Kidney capillary endothelial cell (primary cell): ENCODE measurements around the gene ZC3H14.

Source experiments
- DNase-seq: peaks from one replicate; pipeline ENCODE4 v3.0.0-alpha.2; 2018; ENCODE audit warnings: low spot score

The ZC3H14 gene

DNA sequence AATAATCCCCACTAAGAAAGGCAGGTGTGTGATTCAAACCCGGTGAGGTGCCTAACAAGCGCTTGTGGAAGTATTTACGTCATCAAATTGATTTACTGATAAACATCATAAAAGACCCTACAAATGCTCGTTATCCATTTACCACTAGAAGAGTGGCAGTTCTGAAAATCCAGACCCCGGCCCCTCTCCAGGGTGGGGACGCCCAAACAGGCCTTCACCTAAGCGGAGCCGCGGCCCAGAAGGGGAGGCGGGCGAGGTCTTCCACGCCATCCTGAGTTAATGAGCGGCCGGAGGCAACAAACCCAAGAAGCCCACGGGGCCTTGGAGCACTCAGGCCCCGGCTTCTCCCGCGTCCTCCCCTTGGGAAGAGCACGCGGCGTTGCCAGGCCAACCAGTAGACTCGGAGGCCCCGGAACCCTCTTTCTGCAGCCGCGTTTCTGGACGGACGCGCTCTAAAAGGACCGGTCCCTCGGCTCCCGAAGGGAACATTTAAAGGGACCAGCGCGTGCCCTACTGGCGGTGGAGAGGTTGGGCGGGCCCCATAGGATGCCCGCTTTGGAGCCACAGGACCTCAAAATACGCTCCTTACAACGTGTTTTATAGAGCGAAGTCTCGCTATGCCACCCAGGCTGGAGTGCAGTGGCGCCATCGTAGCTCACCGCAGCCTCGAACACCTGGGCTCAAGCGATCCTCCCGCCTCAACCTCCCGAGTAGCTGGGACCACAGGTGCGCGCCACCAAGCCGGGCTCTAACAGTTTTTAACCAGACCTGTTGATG lies 11.6 kb upstream of the ZC3H14 start:
- peak; percentile 76 for DNase-seq

DNA sequence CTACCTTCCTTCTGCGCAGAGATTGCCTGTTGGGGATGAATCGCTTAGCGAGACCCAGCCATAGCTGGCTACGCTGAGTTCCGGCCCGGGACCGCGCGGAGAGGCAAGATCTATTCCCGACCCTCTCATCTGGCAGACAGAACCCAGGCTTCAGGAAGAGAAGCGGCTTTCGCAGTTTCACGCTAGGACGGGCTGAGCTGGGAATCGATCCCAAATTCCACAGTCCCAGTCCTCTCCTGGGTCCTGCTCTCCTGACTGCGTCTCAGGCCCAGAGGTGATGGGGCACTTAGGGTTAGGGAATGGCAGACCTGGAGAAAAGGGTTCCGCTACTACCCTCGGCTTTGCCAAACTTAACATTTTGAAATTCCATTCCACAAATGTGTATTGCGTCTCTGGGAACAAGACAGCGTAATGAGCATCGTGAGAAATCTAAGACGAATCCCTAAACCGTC lies 10.8 kb upstream of the ZC3H14 start:
- peak; percentile 12 for DNase-seq

DNA sequence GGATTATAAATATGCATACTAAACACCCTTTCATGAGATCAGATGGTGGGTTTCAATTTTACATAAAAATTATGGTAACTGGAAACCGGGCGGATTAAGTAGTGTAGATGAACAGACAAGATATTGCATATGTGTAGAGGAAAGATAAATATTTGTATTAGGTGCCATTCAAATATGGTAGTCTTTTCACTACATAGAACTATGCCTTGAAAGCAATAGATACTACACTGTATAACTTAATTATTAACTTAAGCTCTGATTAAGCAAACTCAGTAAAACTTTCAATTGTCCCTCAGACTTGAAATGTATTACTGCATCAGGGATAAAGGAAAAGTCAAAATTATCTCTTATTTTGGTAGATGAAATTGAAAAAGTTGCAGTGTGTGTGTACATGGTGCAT lies 10.0 kb upstream of the ZC3H14 start:
- no peak for DNase-seq

DNA sequence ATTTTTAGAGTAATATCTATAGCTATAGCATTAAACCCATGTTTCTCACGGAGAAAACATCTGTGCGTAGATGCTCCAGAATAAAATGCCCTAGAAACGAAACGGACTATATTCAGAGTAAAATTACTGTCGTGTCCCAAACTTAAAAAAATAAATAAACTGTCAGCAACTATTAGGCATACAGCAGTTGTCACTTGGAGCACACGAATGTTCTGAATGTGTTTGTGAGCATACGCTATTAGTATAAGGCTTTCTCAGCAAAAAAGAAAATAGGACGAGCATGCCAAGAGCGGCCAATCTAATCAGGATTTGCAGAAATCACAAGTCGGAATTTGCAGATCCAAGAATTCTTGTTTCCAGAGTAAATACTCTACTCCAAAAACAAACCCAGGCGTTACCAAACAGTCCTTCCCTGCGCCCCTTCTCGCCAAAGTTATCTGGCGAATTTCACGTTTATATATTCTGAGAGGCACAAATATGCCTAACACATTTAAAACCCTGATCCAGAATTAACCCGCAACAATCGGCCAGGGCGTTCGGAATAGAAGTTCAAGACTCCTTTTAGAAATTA lies 8.9 kb upstream of the ZC3H14 start:
- peak; percentile 16 for DNase-seq

DNA sequence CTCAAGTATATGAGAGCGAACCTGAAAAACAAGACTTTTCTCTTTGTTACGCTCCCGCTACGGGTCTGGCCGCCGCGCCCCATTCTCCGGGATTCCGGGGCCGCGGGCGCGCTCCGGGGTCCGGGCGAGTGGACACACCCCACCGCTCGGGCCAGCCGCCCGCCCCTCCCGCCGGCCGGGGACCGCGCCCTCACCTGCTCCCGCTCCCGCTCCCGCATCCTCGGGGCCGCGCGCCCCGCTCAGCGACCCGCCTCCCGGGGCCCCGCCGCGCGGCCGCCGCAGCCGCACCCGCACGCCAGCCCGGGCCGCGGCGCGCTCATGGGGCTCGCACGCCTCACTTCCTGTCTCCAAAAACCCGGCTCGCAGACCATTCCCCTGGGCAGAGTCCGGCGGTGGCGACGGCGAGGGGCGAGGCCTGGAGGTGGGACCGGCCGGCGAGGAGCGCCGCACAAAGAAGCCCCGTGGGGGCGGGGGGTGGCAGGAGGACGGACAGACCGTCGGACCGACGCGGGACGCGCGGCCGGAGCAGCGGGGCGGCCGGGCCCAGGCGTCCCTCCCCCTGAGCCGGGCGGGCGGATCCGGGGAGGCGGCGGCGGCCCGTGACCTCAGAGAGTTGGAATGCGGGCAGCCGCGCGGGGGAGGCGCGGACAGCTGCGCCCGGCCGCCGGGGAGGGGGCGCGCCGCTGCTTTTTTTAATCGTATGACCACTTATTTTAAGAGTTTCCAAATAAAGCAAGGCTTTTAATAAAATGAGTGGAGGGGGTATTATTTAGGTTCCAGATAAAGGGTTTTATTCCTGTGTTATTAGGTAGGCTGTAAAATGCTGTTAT lies 8.2 kb upstream of the ZC3H14 start, which contains the start of gene PTPN21:
PTPN21 (minus strand) TSS at position 551 of the 830 bp plus-strand sequence. CDS start 4,590 bp downstream, outside the sequence.
- peak; percentile 63 for DNase-seq

DNA sequence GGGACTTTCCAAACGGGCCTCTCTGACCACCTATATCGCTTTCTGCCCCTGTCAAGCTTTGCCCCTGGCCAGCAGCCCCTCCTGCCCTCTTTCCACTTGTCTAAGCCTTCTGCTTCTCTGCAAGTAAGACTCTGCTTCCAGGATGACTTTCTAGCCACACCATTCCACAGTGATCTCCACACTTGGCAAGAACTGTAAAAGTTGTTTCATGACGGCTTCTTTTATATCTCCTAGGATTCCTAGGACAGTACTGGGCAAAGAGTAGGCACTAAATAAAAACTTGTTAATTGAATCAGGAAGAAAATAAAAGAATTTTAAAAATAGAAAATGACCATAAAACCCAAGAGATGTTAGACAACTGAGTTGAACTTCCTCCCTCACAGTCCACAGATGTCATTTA lies 6.3 kb upstream of the ZC3H14 start:
- no peak for DNase-seq

DNA sequence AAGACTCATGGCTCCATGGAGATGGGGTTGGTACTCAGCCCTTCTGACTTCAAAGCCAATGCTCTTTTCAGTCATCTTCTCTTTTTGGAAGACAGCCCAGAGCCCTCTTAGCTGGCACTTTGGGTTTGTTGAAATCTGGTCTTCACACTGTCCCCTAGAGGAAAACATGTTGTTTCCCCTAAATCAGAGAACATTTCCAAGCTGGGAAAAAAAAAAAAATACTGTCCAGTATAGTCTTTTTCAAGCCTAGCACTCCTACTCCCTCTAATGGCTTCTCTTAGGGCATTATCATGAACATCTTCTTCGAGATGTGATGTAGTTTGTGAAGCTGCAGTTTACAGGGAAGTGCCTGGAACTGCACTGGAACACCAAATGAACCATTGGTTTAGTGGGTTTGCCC lies 3.0 kb upstream of the ZC3H14 start:
- peak; percentile 21 for DNase-seq

DNA sequence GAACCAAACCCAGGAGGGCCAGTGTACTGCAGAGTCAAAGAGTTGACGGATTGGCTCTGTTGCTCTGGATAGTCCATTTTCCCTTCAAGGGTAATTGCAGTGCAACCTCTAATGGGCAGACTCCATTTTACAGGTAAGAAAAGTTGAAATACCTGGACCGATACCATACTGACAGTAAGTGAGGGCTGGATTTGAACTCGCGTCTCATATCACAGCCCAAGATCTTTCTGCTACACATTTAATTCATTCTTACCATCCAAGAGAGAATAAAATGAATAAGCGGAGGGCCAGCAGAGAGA lies 356 bp upstream of the ZC3H14 start:
- no peak for DNase-seq

DNA sequence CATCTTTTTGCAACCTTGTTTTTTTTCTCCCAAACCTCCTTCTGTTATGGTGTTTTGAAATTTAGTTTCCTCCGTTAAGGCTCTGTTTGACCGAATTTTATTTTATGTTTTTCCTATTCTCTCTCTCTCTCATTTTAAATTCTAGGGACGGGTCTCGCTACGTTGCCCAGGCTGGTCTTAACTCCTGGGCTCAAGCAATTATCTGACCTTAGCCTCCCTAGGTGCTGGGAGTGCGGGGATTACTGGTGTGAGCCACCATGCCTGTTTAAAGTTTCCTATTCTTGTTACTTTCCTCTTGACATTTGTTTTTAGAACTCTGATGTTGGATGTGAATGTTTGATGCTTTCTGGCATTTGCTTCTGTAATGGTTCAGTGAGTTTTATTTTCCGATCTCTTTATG lies 1.0 kb downstream of the ZC3H14 start:
- no peak for DNase-seq

DNA sequence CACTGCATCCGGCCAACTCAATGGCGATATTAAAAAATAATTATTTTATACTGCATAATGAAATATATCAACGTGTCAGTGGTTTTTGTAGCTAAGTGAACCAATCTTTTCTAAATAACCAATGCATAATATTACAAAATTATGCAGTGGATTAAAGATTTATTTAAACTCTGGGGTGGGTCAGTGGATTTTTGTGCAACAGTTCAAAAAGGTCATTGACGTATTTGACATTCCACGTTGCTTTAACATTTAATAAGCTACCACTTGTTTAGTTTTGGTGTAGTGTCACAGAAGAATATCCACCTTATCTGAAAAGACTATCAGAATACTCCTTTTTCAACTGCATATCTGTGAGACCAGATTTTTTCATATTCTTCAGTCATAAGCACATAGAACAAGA lies 2.6 kb downstream of the ZC3H14 start:
- DNase-seq: no peak

DNA sequence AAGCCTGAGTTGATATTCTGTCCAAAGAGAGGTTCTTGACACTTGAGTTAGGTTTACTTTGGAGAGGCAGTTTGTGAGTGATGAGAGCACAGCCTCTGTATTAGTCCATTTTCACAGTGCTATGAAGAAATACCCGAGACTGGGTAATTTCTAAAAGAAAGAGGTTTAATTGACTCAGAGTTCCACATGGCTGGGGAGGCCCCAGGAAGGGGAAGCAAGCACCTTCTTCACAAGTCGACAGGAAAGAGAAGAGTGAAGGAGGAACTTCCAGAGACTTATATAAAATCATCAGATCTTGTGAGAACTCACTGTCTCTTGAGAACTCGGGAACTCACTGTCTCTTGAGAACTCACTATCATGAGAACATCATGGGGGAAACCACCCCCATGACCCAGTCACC lies 5.4 kb downstream of the ZC3H14 start:
- no peak for DNase-seq

DNA sequence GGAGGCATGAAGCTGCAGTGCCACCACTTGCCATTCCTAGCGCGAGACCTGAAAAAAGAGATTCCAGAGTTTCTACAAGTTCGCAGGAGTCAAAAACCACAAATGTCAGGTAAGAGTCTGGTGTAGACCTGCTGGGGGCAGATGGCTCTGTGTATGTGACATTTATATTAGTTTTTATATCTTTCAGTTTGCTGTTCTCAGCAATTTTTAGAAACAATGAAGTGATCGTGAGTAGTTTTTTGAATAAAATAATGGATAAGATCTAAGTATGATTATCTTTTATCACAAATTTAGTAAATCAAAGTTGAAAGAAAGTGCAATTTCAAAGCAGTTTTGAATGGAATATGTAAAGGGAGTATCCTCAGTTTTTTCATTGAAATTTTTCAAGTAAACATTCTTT lies 9.3 kb downstream of the ZC3H14 start:
- no peak for DNase-seq

DNA sequence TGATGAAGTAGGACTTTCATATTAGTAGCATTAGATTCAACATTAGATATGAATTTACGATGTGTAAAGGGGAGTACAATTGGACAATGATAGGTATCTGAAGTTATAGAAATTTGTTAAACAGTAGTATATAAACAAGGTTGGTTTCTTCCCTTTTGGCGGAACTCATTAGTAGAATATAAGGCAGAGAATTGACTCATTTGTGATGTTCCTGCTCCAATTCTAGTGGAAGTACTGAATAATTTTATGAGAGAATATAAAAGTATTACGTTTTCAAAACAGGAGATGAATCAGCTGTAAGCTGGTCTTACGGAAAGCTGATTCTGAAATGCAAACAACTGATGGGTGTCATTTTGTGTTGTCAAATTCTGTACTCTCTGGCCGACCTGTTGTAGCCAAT lies 13.4 kb downstream of the ZC3H14 start:
- no peak for DNase-seq

DNA sequence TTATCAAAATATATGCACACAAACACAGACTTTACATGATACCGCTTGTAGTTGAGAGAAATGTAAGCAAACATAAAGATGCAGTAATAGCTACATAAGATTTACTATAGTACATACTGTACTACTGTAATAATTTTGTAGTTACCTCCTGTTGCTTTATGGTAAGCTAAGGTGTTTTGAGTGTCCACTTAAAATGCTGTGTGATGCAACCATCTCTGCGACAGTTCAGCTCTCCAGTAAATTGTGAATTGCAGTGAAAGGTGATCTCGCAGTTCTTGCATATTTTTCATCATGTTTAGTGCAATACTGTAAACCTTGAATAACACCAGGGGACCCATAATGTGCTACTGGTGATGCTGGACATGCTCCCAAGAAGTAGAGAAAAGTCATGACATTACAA lies 21.6 kb downstream of the ZC3H14 start:
- no peak for DNase-seq

DNA sequence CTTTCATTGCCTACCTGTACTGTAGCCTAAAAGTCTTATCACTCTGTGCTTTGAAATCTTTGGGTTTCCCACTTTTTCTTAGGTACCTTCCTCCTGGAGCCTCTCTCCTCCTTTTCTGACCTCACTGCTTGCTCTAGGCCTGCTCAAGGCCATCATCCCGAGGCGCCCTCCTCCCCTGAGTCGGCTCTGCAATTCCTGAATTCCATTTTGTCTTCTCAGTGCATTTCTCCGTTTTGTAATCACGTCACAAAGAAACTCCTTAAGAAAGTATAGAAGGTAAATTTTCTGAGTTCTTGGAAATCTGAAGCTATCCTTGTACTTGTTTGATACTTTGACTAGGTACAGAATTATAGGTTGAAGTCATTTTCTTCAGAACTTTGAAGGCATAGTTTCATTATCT lies 25.2 kb downstream of the ZC3H14 start:
- no peak for DNase-seq

DNA sequence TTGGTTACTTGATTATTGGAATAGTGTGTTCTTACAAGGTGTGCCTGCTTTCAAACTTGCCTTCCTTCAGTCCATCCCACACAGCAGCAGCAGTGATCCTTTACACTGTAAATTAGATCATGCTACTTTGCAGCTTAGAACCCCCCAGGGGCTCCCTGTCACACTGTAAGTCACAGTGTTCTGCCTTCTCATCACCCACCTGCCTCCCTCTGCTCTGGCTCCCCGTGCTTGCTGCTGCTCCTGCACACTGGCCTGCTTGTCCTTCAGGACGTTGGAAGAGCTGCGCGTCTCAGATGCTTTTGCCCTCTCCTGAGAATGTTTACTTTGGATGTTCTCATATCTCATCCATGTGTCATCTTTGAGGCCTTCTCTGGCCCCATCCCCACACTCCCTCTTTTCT lies 27.3 kb downstream of the ZC3H14 start:
- DNase-seq: no peak

DNA sequence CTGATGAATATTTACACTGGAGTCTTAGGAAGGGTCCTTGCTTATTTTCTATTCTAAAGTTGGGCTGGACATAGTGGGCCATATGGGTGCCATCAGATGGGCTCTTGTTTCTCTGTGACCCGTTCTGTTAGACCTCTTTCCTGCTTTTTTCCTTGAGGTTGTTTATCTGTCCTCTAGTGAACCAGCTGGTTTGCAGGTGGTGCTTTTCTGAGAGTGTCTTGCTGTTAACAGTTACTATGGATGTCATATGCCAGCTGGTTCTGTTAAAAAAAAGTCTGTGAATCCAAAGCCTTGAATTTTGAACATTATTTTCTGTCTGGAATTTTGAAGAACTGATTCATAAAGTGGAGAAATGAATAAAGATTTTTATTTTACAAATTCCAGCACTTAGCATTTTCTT lies 29.2 kb downstream of the ZC3H14 start:
- no peak for DNase-seq

DNA sequence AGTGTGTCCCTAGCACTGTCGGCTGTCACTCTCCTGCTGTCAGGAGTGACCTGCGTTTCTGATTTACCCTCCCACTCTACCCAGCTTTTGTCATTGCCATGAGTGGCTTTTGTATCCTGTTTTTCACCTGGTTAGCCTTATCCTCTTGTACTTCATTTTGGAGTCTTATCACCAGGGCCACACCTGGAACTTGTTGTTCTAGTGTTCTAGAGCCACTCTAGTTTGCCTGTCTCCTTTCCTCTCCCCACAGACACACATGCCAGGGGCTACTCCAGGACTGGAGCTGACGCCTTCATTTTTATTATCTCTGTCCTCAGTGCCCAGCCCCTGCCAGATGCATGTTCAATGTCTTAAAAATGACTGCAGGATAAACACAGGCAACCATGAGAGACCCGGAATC lies 34.2 kb downstream of the ZC3H14 start:
- no peak for DNase-seq

DNA sequence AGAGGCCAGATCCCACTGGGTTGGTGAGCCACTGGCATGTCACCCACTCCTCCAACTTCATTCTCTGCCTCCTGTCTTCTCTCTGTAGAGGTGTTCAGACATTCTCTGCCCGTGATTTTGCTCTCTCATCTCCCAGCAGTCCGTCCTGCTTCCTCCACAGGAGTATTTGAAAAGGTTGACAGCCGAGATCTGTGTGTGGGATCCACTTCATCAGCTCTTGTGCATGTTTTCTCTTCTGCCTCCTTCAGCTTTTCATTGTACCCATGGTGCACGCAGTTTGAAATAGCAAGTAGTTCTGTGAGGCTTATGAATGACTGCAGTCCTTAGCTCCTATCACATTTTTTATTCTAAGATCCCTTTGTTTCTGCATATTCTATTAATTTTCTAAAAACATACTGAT lies 34.8 kb downstream of the ZC3H14 start:
- no peak for DNase-seq

DNA sequence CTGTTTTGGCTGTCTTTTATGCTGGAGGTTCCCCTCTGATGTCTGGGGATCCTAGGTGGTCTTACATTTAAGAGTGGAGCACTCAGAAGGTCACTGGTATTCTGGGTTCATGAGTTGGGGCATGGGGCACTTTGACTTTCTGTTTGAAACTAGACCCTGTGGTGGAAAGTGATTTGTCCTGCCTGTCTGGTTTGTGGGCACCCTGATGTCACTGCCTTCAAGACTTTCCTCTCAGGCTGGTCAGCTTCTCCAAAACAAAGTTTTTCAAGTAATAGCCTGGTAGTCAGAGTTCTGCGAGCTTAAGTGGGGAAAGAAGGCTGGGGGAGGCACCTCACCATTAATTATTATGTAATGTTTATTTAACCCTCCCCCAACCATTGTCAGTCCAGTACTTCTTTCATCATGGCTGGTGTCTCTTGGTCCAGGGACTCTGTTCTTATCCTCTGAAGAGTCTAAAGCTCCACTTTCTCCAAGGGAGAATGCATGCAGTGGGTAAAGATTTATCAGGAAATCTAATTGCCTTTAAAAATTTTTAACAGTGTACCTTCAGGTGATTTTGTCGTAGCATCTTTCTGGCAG lies 35.3 kb downstream of the ZC3H14 start:
- no peak for DNase-seq

DNA sequence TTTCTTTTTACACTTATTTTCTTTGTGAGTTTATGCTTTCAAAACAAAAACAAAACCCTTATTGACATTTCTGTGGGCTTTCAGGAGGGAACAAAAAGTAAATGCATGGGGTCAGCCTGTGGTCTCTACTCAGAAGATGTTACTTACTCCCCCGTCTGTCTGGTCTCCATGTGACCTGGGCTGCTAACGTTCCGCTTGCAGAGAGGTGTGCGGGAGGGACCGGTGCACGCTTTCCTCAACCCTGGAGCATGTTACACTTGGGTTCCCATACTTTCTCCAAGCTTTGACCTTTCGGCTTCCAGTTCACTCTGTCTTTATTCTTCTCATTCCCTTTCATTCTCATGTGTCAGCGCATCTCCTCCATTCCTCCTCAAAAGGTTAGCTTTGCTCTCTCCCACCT lies 36.5 kb downstream of the ZC3H14 start:
- DNase-seq: no peak

DNA sequence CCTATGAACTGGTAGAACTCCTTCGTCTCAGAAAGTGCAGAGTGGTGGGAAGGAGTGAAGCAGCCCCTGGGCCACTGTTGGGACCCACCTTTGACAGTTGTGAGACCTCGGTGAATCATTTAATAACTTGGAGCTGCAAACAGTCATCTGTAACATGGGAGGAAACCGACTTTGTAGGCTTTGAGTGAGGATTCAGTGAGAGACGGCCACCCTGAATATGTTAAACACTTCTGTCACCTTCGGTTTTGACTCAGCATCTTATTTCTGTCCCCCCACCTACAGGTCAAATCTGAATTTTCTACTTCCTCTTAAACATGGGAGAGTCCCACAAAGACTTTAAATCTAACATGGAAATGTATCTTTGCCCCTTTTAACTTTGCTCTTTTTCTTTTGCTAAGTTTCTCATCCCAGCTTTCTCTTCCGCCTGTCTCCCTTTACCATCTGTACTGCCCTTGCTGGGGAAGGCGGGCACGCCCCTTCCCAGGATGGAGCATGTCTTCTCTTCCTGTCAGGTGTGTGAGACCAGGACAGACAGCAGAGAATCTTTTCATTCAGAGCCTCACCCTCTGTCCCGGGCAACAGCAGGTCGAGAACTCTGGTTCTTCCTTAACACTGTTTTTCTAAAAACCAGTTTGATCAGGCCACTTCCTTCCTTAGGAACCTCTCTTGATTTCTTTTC lies 37.1 kb downstream of the ZC3H14 start:
- DNase-seq: no peak
